RWPE2 (cell line): ENCODE measurements around the gene GLB1L.
A peak's percentile ranks its signal among the peaks of the same experiment; 100 is the strongest.
"Not testable (repeated sequence)": the region's sequence is repeated elsewhere in the genome, so short reads cannot be mapped to it uniquely, and the experiment has no call there.

Experiments used
- ATAC-seq: fragments of 200-7000 bp; cut with Tn5 transposase; 3 replicates; pipeline ENCODE4 v1.9.1; 2021; ENCODE audit warnings: low read depth
- DNase-seq: peaks from one replicate; pipeline ENCODE4 v3.0.0-alpha.2; 2020; ENCODE audit warnings: low spot score
- H3K27ac ChIP-seq: fragments of 450-650 bp; 2 replicates; pipeline ENCODE4 v1.5.1; 2017; ENCODE audit warnings: mild to moderate bottlenecking; ENCODE audit not compliant: poor library complexity, severe bottlenecking
- H3K27me3 ChIP-seq: fragments of 250-450 bp; sonication (Bioruptor Pico); 2 replicates; pipeline ENCODE4 v1.5.1; 2021; ENCODE audit warnings: mild to moderate bottlenecking, moderate library complexity; ENCODE audit not compliant: insufficient read depth, poor library complexity, severe bottlenecking
- H3K36me3 ChIP-seq: fragments of 250-450 bp; sonication (Bioruptor Pico); 2 replicates; pipeline ENCODE4 v1.5.1; 2020; ENCODE audit warnings: low read depth, mild to moderate bottlenecking, moderate library complexity
- H3K4me1 ChIP-seq: fragments of 250-450 bp; sonication (Bioruptor Pico); 2 replicates; pipeline ENCODE4 v1.5.1; 2021; ENCODE audit warnings: mild to moderate bottlenecking, moderate library complexity; ENCODE audit not compliant: insufficient read depth, poor library complexity, severe bottlenecking
- H3K4me3 ChIP-seq: fragments of 250-450 bp; sonication (Bioruptor Pico); 2 replicates; pipeline ENCODE4 v1.5.1; 2021; ENCODE audit warnings: mild to moderate bottlenecking, moderate library complexity; ENCODE audit not compliant: severe bottlenecking
- H3K9me3 ChIP-seq: fragments of 250-450 bp; sonication (Bioruptor Pico); 2 replicates; pipeline ENCODE4 v1.5.1; 2021; ENCODE audit warnings: mild to moderate bottlenecking, moderate library complexity; ENCODE audit not compliant: severe bottlenecking
- TF ChIP-seq, protein P1 (sequence below): fragments of 450-650 bp; IDR thresholded peaks from one replicate; pipeline ENCODE4 v1.5.1; 2017; ENCODE audit warnings: mild to moderate bottlenecking, moderate library complexity; ENCODE audit not compliant: poor library complexity, severe bottlenecking

GLB1L gene

GRCh38 chr2:219266886-219267285 is 21.6 kb upstream of the GLB1L start:
- no peaks in the 10 kb centered on the region for H3K27me3 ChIP-seq
- H3K4me3 ChIP-seq: no peak overlapping the region
- ATAC-seq (no peak), DNase-seq (no peak)
- peaks cover 11% of the 10 kb centered on the region for H3K4me1 ChIP-seq
- TF ChIP-seq, protein P1, sequence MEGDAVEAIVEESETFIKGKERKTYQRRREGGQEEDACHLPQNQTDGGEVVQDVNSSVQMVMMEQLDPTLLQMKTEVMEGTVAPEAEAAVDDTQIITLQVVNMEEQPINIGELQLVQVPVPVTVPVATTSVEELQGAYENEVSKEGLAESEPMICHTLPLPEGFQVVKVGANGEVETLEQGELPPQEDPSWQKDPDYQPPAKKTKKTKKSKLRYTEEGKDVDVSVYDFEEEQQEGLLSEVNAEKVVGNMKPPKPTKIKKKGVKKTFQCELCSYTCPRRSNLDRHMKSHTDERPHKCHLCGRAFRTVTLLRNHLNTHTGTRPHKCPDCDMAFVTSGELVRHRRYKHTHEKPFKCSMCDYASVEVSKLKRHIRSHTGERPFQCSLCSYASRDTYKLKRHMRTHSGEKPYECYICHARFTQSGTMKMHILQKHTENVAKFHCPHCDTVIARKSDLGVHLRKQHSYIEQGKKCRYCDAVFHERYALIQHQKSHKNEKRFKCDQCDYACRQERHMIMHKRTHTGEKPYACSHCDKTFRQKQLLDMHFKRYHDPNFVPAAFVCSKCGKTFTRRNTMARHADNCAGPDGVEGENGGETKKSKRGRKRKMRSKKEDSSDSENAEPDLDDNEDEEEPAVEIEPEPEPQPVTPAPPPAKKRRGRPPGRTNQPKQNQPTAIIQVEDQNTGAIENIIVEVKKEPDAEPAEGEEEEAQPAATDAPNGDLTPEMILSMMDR: no peak
- no peak overlapping the region for H3K27ac ChIP-seq
- H3K36me3 ChIP-seq: no peaks in the 10 kb centered on the region
- no peaks in the 10 kb centered on the region for H3K9me3 ChIP-seq

DNA sequence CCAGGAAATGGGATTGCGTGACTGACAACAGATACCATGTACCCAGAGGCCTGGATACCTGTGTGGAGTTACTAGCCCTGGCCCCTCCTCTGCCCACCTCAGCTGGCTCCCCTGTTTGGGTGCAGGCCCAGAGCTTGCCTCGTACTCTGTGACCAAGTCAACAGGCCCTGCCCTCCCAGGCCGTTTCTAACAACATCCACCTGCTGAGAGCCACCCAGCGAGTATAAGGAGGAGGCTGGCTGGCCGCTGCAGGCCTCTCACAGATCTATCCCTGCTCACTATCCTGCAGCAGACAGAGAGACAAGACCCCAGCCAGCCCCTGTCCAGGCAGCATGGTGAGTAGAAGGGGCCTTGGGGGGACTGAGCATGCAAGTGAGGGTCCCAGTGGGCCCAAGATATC is 21.0 kb upstream of the GLB1L start:
- TF ChIP-seq, protein P1: no peak
- Histone ChIP-seq H3K36me3 (no peaks in the 10 kb centered on the region), H3K4me3 (no peak overlapping the region), H3K27ac (no peak overlapping the region), H3K27me3 (no peaks in the 10 kb centered on the region), H3K4me1 (peaks cover 11% of the 10 kb centered on the region), H3K9me3 (no peaks in the 10 kb centered on the region)
- ATAC-seq: no peak
- DNase-seq: no peak

- H3K36me3 ChIP-seq: no peaks in the 10 kb centered on the region
- H3K4me3 ChIP-seq: no peak overlapping the region
- TF ChIP-seq, protein P1: no peak
- no peak for DNase-seq
- ATAC-seq: no peak
- no peaks in the 10 kb centered on the region for H3K27me3 ChIP-seq
- H3K9me3 ChIP-seq: no peaks in the 10 kb centered on the region
- no peaks in the 10 kb centered on the region for H3K4me1 ChIP-seq
- no peak overlapping the region for H3K27ac ChIP-seq
Observed at GRCh38 chr2:219261024-219261855, 16.0 kb upstream of the GLB1L start.

DNA sequence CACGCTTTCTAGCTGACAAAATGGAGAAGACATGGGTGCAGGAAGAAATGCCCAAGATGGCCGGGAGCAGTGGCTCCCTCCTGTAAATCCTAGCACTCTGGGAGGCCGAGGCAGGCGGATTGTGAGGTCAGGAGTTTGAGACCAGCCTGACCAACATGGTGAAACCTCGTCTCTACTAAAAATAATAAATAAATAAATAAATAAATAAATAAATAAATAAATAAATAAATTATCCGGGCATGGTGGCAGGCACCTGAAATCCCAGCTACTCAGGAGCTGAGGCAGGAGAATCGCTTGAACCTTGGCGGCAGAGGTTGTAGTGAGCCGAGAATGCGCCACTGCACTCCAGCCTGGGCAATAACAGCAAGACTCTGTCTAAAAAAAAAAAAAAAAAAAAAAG is 13.7 kb upstream of the GLB1L start:
- not testable (repeated sequence) for H3K36me3 ChIP-seq, H3K27ac ChIP-seq, H3K9me3 ChIP-seq, ATAC-seq, H3K27me3 ChIP-seq, H3K4me3 ChIP-seq, H3K4me1 ChIP-seq, DNase-seq

DNA sequence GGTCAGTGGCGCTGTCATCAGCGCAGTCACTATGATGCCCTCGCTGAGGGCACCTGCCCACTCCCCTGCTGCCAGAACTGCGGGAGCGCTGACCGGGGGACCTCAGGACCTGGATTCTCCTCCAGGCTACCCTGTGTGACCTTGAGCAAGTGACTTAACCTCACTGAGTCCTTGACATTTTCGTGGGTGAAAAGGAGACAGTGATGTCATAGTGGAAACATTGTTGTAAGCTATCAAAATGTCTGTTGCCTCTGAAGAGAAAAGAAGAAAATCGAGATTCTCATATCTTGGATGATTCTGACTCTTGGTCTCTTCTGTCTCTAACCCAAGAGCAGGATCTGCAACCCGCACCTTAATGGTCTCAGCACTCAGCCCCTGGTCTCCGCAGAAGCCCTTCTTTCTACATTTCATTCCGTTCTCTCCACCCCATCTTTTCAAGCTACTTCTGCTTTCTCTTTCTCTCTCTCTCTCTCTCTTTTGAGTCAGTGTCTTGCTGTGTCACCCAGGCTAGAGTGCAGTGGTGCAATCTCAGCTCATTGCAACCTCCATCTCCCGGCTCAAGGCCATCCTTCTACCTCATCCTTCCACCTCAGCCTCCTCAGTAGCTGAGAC is 9.5 kb upstream of the GLB1L start:
- Histone ChIP-seq H3K27ac (no peak overlapping the region), H3K4me3 (peak overlapping the region; percentile 67), H3K36me3 (peaks cover 25% of the 10 kb centered on the region), H3K4me1 (peaks cover 27% of the 10 kb centered on the region), H3K9me3 (no peaks in the 10 kb centered on the region), H3K27me3 (no peaks in the 10 kb centered on the region)
- ATAC-seq (no peak), DNase-seq (no peak)
- TF ChIP-seq, protein P1: no peak
